Adrenal gland (tissue), 12 donors: ENCODE measurements around the gene ADGRG7. TPM values are rescaled to one million over a fixed set of nuclear protein-coding genes. Genes with fewer than 3 reads are reported as not detected.

ENCODE experiments used
- DNase-seq, 7 donors: peaks; one replicate each; pipeline ENCODE4 v3.0.0-alpha.2; 2019 to 2020
- H3K27ac ChIP-seq, 5 donors: fragments of 200-600 bp; sonication (generic) in 4 of 5; 1 replicate in 3 of 5; 2 replicates in 2 of 5; pipeline versions ENCODE4 v1.5.1 to v1.8.0; 2016 to 2020; ENCODE audit warnings: mild to moderate bottlenecking in 1 of 5
- H3K27me3 ChIP-seq: fragments of 200-600 bp; 2 replicates; pipeline ENCODE4 v1.8.0; 2021
- H3K36me3 ChIP-seq, 2 donors: fragments of 200-600 bp; replicated peaks in 1 of 2; 1 replicate in 1 of 2; 2 replicates in 1 of 2; pipeline versions ENCODE4 v1.5.1 to v1.8.0; 2018 to 2022
- H3K4me1 ChIP-seq, 2 donors: fragments of 200-600 bp; replicated peaks in 1 of 2; 1 replicate in 1 of 2; 2 replicates in 1 of 2; pipeline versions ENCODE4 v1.5.1 to v1.8.0; 2018 to 2021
- H3K4me3 ChIP-seq, 4 donors: fragments of 200-600 bp; sonication (generic) in 3 of 4; one replicate each; pipeline ENCODE4 v1.5.1; 2016 to 2018
- H3K9me3 ChIP-seq, 3 donors: fragments of 200-600 bp; sonication (generic) in 1 of 3; replicated peaks in 1 of 3; 1 replicate in 2 of 3; 2 replicates in 1 of 3; pipeline versions ENCODE4 v1.5.1 to v1.8.0; 2016 to 2021
- CTCF ChIP-seq, 6 experiments: fragments of 450-650 bp in 4 of 6; fragments of 200-600 bp in 2 of 6; sonication (generic) in 1 of 6; IDR thresholded peaks; 1 replicate in 5 of 6; 2 replicates in 1 of 6; pipeline versions ENCODE4 v1.5.1 to v1.8.0; 2016 to 2021; ENCODE audit warnings: antibody characterized with exemption in 6 of 6, mild to moderate bottlenecking in 2 of 6, moderate library complexity in 1 of 6
- POLR2A ChIP-seq, 2 donors: fragments of 450-650 bp; IDR thresholded peaks; one replicate each; pipeline ENCODE4 v1.6.1; 2017; ENCODE audit warnings: antibody characterized with exemption in 2 of 2, mild to moderate bottlenecking in 2 of 2, moderate library complexity in 1 of 2
- WGBS, 4 donors: extraction: QIAGEN DNeasy Blood & Tissue Kit in 2 of 4; methylation state at CpG; one replicate each; pipeline versions ENCODE4 v1.1.5 to v1.1.7; 2013 to 2017; 5-methylcytosine and 5-hydroxymethylcytosine counted together
- intact Hi-C, 2 donors: fragments of 100-400 bp; cut with DNase I; formaldehyde crosslinking; loops; one replicate each; pipeline versions ENCODE4 v1.14.1 to v1.15.0; 2022 to 2023
- polyA plus RNA-seq, 3 donors: library from polyadenylated mRNA; stranded (reverse); fragments of 200-250 nt in 2 of 3; fragments of 350-450 nt in 1 of 3; fragmentation: Illumina TruSeq in 1 of 3; extraction: RNeasy Lipid Tissue Mini Kit (QIAGEN cat#74804) in 1 of 3; gene quantifications; one replicate each; pipeline ENCODE4 v1.2.3, GENCODE V29; 2013 to 2014
- total RNA-seq, 9 donors: library from RNA; depleted of rRNA in 4 of 9; stranded (reverse); fragments of >200 nt in 4 of 9; fragments of 120-200 nt in 1 of 9; fragmentation: NEBNext Ultra II Directional in 1 of 9; extraction: Animal tissue kit (Norgen Biotek cat#: 25700) in 1 of 9; gene quantifications; one replicate each; pipeline versions ENCODE4 v1.1.0 to v1.2.4, GENCODE V29; 2013 to 2023
- donor health status: healthy with polysubstance abuse.
- donor health status: Bipolar disorder and iron deficiency.
- donor health status: DM: yes; HTN: yes; CAD: no.
- donor health status: DM: no; HTN: no; CAD: no.
- donor health status: DM: no; HTN: no; CAD: no.
- donor health status: DM: yes; HTN: yes; CAD: no.

ADGRG7 gene
- total and polyA plus RNA-seq, 12 donors: not detected

DNA sequence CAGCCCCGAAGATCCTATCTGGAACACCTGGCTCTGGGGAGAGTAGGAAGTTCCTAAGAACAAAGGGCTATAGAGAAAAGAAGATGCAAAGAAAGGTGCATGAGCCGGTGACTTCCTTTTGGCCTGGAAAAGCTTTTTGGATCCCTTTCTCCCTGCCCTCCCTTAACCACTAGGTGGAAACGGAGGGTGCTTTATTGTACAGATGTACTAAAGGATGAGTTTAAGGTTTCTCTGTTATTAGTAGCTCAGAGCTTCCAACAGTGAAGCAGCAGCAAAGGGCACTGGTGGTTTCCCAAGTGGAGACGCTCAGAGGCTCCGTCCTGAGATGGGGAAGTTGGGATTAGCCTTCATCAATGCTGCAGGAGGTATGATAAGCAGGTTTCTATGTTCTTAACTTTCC lies 5.9 kb upstream of the ADGRG7 start:
- TF ChIP-seq CTCF (IDR thresholded peaks at IDR 0.05) (peak in 1 of 6 experiments; percentile 11), POLR2A (IDR thresholded peaks at IDR 0.05) (no peak)
- Histone ChIP-seq H3K4me3 (no peak overlapping the region), H3K27me3 (no peaks in the 10 kb centered on the region), H3K4me1 (peaks cover 0 to 5% of the 10 kb centered on the region in 2 donors), H3K27ac (no peak overlapping the region), H3K36me3 (no peaks in the 10 kb centered on the region), H3K9me3 (no peaks in the 10 kb centered on the region)
- intact Hi-C loops: no loop called here
- WGBS, 4 donors: 33 to 45% (median 39%) methylated on average over 5 of the region's 5 CpGs
- DNase-seq: no peak

DNA sequence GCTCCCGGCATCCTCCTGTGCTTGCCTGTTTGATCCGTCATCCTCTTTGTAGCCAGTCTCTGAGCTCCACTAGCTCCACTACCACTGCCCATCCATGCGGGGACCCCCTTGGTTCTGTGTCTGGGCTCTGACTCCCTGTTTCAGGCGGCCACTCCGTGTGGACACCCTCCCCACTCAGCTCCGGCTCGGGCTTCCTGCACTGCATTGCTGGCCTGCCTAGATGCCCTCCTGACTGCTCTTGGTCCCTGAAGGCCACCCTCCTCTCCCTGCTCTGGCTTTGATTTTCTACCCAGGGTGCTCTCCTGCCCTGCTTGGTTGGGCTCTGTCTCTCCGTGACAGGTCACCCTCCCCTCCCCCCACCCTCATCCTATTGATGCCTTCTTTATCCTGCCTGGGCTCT lies 4.0 kb upstream of the ADGRG7 start:
- no peak for DNase-seq
- no peak for TF ChIP-seq POLR2A (IDR thresholded peaks at IDR 0.05)
- TF ChIP-seq CTCF (IDR thresholded peaks at IDR 0.05): no peak
- peaks cover 6% of the 10 kb centered on the region for H3K27me3 ChIP-seq
- WGBS, 4 donors: 77 to 84% (median 81%) methylated on average over 8 of the region's 8 CpGs
- intact Hi-C loops: no loop called here
- H3K9me3 ChIP-seq: no peaks in the 10 kb centered on the region
- H3K4me1 ChIP-seq: peaks cover 0 to 5% of the 10 kb centered on the region in 2 donors
- H3K36me3 ChIP-seq: no peaks in the 10 kb centered on the region
- no peak overlapping the region for H3K27ac ChIP-seq
- no peak overlapping the region for H3K4me3 ChIP-seq

DNA sequence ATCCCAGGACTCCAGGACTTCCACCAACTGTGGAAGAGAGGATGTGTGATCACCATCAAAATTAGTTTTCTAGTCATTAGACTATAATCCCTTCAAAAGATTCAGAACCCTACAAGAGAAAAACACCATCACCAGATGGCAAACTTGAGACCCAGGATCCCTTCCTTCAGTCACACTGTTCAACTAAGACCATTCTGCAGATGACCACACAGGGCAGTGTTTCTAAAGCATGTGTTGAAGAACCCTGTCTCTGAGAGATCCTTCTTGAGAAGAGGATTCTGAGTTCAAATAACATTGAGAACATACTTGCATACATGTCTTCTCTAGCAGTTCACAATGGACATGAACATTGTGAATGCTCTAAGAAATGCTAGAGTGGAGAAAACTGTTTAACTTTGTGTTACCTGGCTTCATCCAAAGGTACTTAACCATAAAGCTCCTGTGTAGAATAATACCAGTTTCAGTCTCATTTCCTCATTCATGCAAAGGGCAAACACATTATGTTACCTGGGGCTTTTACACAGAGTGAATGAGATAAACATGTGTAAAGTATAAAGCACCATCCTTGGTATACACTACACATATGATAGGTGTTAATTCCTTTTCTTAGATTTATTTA lies 2.4 kb upstream of the ADGRG7 start:
- no peak for DNase-seq
- H3K9me3 ChIP-seq: no peaks in the 10 kb centered on the region
- H3K4me3 ChIP-seq: no peak overlapping the region
- no peak overlapping the region for H3K27ac ChIP-seq
- intact Hi-C loops: no loop called here
- H3K36me3 ChIP-seq: no peaks in the 10 kb centered on the region
- H3K4me1 ChIP-seq: peaks cover 0 to 5% of the 10 kb centered on the region in 2 donors
- peaks cover 6% of the 10 kb centered on the region for H3K27me3 ChIP-seq
- TF ChIP-seq CTCF (IDR thresholded peaks at IDR 0.05) (no peak), POLR2A (IDR thresholded peaks at IDR 0.05) (no peak)

GRCh38 chr3:100609963-100610362 lies 562 bp downstream of the ADGRG7 start:
- TF ChIP-seq CTCF (IDR thresholded peaks at IDR 0.05): no peak
- no peak for TF ChIP-seq POLR2A (IDR thresholded peaks at IDR 0.05)
- H3K36me3 ChIP-seq: no peaks in the 10 kb centered on the region
- peaks cover 6% of the 10 kb centered on the region for H3K27me3 ChIP-seq
- H3K4me1 ChIP-seq: no peaks in the 10 kb centered on the region
- 56 to 82% (median 67%) methylated on average over 2 of the region's 2 CpGs for WGBS, 4 donors
- H3K9me3 ChIP-seq: no peaks in the 10 kb centered on the region
- intact Hi-C loops: no loop called here
- no peak for DNase-seq
- no peak overlapping the region for H3K4me3 ChIP-seq
- no peak overlapping the region for H3K27ac ChIP-seq
